NCI-H82 treated with DMSO at 0.1 percent for 48 hours (cell line): Measurements from ENCODE around the gene MCRS1.
"Not testable (repeated sequence)": the region's sequence is repeated elsewhere in the genome, so short reads cannot be mapped to it uniquely, and the experiment has no call there.

ENCODE experiments used
- DNase-seq: peaks from one replicate; lab custom pipeline; 2025; ENCODE audit not compliant: unreplicated experiment; lab: John Stamatoyannopoulos, UW

MCRS1 gene

DNA sequence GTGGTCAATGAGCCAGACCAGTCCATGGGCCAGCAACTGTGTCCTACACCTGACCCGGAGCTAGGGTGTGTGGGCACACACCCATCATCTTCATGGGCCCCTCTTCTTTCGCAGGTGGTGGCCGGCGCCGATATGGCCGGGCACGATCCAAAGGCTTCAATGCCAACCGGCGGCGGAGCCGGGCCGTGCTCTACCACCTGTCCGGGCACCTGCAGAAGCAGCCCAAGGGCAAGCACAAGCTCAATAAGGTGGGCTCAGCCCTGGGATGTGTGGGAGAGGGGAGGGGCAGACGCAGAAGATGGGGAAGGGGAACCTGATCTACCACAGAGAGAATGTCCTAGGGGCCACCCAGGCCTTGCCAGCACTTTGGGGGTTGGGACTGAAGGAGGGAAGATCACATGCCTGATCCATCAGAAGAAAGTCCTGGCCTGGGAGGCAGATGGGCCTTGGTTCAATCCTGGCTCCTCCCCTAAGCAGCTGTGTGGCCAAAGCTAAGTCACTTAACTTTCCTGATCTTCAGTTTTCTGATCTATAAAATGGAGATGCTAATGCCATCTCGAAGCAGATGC, 25.3 kb downstream of the MCRS1 start:
- no peak for DNase-seq

DNA sequence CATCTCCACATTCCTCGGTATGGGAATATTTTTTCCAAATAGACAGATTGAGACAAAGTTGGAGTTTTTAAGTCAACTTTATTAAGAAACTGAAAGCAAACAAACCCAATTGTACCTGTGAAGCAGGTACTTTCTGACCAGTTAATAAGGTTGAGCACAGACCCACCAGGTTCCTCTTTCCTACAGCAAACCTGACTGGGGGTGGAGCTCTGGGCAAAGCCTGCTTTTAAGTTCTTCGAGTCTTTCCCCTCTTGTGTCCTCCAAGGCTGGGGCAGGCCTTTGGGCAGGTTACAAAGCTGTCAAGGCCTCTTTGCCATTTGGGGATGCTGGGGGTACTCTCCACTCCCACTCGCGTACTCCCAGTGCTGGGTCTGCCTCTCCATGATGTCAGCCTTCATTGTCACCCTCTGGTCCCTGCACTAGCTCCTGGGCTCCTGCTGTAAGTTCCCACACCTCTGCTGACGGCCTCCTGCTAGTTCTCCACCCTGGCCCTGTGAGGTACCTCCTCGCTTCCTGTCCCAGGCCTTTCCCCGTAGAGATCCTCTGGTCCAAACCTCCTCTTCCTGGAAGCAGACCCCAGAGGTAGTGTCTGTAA, 25.9 kb downstream of the MCRS1 start:
- no peak for DNase-seq

DNA sequence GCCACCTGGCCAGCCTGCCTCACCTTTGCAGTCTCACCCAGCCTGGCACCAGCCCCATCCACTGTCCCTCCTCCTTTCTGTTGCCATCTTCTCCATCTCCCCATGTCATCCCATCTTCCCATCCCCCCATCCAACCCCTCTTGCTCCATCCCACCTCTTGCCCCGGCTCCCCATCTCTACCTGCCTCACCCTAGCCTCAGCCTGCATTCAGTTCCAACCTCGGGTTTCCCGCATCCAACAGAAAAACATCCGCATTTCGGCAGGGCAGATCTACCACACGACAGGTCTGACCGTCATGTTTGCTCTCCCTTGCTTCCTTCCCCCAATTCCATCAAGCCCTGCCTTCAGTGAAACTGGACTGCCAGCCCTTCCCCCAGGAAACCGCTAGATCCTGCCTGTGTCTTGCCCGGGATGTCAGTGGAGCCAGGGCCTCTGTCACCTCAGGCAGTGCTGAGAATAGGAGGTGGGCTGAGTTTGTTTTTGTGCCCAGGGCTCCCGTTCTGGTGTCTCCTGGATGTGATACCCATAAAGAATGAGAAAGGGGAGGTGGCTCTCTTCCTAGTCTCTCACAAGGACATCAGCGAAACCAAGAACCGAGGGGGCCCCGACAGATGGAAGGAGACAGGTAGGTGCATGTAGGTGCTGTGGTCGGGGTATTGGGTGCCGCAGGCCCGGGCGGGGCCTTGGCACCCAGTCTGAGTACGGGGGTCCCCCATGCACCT, 26.6 kb downstream of the MCRS1 start:
- DNase-seq = no peak

DNA sequence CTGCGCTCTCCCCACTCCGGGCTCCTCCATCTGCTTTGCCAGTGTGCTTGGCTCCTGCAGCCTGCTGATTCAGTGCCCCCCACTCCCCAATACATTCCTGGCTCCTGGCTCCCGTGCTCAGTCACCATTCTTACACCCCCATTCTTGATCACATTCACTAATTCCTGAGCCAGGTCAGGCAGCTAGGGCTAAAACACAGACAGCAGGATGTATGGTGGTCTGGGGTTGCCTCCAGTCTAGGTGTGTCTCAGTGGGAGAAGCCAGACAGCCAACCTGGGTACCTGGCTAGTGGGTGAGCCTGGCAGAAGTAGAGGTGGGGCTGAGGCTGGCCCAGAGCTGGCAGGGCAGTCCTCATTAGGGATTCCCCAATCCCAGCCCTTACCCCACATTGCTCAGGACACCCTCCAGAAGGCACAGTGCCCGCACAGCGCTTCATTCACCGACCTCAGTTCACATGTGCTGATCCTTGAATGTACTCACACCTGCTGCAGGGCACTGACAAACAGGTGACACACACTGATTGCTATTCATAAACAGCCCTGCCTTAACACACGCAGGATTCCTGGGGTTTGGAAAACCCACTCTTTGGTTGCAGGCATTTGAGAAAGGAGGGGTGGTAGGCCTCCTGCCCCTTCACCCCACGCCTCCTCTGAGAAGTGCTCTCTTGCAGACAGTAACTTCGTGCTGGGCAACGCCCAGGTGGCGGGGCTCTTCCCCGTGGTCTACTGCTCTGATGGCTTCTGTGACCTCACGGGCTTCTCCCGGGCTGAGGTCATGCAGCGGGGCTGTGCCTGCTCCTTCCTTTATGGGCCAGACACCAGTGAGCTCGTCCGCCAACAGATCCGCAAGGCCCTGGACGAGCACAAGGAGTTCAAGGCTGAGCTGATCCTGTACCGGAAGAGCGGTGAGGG, 27.5 kb downstream of the MCRS1 start:
- no peak for DNase-seq

DNA sequence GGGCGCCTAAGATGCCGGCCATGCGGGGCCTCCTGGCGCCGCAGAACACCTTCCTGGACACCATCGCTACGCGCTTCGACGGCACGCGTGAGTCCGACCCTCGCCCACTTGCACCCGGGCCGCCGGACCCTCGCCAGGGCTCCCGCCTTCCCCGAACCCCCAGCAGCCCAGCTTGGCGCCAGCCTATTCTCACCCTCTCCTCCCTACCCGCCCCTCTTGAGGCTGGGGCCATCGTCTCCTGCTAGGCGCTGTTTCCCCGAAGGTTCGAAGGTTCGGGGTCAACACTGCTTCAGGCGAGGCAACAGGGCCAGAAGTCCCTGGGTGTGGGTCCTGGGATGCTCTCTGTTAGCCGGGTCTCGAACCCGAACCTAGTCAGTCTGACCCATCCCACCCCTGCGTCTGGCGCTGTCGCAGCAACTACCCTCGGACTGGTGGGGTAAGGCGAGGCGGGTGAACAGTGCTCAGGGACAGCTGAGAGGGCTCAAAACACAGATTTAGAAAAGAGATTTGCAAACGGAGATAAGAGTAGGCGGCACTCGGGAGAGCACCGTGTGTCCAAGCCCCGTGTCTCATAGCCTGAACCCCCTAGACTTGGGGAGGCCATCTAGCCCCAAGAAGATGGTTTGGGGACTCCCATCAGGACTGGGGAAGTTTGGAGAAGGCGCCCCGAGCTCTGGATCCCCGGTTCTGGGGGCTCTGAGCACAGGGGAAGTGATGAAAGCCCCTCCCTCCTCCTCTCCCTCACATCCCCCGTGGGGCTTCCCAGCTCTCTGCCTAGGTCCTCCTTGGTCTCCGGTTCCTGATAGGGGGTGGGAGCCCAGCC, 28.3 kb downstream of the MCRS1 start:
- no peak for DNase-seq

DNA sequence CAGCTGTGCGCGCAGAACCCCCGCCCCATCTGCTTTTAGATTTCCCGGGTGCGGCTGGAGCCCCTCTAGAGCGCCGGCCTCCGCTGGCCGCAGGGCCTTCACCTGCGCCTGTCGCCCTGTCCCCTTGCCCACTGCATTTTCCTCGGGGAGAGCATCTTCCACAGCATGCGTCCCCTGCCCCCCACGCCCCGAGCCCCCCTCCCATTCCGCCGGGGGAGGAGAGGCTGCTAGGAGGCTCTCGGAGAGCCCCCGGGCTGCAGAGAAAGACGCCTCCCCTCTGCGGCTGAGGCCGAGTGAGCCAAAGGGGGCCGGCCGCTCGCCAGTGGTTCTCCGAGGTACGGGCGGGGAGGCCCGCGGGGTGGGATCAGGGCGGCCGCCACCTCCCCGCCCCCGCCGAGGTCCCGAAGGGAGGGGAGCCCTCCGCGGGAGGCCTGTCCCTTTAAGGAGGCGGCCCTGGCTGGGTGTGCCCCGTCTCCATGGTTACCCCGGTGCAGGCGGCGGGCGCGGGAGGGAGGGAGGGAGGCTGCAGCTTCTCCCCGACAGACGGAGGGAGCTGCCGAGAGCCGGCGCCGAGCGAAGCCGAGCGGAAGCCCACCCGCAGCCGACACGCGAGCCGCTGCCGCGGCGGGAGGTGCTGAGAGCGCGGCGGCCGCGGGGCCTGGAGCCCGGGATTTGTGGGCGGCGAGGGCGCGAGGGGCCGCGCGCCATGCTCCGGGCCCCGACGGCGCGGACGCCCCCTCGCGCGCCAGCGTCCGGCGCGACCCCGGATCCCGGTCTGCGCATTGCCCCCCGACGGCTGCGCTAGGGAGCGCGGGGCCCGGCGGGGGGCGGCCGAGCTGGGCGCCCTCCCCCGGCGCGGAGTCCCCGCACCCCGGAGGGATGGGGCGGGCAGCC, 29.2 kb downstream of the MCRS1 start, which contains the start of gene KCNH3:
KCNH3 (plus strand) TSS at position 521 of the 894 bp plus-strand sequence. CDS start 387 bp downstream, outside the sequence.
- DNase-seq = peak; percentile 63

DNA sequence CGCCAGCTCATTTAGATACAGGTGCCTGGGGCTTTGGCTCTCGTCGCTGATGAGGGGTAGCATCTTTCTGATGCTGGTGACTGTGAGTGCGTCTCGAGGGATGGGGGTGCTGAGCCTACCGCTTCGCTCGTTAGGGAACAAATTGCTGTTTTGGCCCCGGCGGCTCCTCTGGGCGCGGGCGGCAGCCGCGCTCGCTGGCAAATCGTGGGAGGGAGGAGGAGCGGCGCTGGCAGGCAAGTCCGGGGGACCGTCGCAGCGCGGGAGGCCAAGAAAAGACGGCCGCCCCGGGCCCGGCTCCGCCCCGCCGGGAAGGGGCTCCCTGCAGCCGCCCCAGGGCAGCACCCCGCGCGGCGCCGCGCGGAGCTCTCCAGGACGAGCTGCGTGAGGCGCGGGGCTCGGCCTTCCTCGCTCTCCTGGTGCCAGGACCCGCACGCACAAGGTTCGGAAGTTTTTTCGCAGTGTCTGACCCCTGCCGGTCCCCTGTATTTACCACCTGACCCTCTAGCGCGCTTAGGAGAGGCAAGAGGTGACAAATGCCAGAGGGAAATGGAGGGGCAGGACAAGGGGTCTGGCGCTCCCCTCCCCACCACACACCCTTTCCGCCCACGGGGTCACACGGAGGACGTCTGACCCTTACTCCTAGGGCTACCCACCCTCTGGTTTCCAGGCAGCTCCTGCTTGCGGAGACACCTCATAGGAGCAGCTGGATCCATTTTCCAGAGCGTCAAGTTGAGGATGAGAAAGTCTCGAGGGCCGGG, 30.0 kb downstream of the MCRS1 start:
- no peak for DNase-seq

DNA sequence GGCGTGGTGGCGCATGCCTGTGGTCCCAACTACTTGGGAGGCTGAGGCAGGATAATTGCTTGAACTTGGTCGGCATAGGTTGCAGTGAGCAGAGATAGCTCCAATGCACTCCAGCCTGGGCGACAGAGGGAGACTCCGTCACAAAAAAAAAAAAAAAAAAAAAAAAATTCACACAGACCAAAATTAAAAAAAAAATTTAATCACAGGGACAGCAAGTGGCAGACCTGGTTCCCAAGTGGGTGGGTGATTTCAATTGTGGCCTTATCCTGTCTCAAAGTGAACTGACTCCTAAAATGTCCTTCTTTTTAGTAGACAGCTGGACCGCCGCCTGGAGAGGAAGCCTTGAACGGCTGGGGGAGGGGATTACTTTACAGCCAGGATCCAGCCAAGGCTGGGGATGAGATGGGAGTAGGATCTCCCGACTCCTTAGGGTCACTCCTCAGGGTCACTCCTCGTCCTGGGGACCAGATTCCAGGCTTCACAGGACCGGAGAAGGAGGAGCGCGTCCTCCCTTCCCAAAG, 30.7 kb downstream of the MCRS1 start:
- no peak for DNase-seq

DNA sequence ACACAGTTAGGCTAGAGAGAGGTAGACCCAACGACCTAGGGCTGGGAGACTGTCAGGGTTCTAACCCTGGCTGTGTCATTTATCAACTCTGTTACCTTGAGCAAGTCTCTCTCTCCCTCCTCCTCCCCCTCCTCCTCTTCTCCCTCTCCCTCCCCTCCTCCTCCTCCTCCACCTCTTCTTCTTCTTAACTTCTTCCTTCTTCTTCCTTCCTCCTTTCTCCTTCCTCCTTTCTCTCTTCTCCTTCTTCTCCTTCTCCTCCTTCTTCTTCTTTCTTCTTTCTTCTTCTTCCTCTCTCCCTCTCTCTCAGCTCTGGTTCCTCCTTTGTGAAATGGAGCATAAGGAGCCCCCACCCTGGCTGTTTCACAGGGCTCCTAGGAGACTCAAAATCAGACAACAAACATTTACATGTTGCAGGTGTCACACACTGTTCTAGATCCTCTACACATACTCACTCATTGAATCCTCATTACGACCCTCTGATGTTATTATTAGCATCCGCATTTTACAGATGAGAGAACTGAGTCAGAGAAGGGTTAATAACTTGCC, 31.3 kb downstream of the MCRS1 start:
- no peak for DNase-seq

DNA sequence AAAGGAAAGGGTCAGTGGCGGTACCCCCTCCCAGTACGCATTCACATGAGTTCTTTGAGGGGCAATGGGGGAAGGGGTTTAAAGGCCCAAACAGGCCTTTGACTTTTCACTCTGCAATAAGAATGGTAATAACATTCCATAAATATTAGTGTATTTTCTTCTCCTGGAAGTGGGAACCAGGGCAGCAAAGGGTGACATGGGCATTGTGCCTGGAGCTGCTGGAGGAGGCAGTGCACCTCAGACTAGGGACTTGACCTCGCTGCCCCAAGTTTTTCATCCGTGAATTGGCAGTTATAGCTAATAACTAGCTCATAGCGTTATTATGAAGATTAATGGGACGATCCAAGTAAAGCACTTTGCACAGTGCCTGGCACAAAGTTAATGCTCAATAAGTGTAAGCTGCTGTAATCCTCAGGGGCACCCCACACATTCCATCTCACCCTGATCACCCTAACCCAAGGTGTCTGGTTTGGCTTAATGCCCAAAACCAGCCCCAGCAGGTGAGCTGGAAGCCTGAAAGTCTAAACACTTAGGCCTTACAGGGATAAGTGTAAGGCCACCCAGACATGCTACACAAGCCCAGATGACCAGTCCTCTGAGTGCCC, 31.9 kb downstream of the MCRS1 start:
- DNase-seq = no peak

DNA sequence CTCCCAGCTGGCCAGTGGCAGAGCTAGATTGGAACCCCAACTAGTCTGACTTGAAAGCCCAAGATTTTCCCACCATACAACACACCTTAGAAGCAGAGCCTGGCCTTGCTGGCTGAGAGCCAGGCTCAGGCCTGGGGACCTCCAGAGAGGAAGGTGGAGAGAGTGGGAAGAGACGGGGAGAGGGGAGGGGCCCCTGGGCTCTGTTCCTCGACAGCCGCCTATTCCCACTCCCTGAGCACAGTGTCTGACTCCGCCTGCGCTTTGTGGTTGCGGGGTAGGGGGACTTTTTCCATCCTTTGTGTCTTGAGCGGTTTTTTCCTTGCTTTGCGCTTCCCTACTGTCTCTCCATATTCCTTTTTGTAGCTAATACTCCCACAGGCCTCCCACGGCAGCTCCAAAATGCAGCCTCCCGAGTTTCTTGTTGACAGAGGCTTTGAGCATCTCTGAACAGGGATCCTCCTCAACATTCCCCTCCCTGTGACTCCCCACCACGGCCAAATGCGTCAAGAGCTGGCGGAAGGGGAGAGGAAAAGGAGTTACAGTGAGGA, 33.1 kb downstream of the MCRS1 start:
- no peak for DNase-seq

DNA sequence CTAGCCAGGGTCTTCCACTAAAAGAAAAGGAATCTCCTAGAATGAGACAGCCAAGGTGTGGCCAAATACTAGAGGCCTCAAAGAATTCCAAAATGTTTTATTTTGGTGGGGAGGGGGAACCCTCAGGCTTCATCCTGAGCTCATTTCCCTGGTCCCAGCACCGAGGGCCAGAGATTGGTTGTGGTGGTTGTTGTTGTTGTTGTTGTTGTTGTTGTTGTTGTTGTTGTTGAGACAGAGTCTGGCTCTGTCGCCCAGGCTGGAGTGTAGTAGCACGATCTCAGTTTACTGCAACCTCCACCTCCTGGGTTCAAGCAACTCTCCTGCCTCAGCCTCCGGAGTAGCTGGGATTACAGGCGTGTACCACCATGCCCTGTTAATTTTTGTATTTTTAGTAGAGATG, 33.8 kb downstream of the MCRS1 start:
- not testable (repeated sequence) for DNase-seq

DNA sequence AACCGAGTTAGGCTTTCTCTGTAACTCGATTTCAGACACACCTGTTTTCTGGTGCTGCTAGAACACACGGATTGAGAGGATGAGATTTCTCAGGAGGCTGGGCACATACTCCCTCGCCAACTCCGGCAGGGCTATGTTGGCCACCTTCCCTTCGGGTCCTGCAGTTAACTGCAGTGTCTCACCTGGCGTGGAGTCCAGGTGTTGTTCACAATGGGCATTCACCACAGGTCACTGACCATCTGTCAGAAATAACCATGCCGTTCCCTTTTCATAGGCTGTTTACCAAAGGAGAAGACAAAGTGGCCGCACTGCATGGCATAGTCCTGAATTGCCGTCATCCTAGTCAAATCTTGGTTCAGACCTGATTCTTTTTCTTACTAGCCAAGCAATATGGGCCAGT, 34.6 kb downstream of the MCRS1 start:
- no peak for DNase-seq

DNA sequence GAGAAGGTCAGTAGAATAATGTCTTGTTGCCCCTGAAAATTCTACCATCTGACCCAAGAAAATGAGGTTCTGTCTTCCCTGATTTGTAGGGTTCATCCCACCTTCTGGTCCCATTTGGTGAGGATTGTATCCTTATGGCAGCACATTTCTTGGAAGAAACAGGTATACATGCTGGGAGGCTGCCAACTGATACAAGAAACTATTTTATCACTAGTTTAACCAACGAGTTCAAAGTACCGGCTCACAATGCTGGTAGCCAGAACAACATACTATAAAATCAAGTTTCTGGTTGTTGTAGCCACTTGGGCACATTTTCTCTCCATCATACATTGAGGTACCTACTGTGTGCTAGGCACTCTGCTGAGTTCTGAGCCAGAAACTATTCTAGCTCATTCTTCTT, 36.2 kb downstream of the MCRS1 start:
- DNase-seq = no peak

DNA sequence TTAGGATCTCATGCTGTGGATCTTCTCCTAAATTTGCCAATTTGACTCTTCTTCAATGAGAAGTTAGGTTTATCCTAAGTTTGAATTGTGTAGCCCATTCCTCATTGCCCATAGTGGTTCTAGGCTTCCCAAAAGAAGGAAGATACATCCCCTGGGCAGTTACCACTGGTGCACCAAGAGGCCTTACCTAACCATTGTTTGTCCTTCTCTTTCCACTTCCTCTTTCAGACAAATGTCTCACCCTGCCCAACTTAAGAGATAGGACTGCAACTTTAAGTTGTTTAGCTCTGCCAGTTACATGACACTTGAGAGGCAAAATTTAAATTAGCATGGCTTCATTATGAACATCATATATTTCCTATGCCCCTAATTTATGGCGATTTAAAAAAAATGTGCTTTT, 38.5 kb downstream of the MCRS1 start:
- DNase-seq = no peak

DNA sequence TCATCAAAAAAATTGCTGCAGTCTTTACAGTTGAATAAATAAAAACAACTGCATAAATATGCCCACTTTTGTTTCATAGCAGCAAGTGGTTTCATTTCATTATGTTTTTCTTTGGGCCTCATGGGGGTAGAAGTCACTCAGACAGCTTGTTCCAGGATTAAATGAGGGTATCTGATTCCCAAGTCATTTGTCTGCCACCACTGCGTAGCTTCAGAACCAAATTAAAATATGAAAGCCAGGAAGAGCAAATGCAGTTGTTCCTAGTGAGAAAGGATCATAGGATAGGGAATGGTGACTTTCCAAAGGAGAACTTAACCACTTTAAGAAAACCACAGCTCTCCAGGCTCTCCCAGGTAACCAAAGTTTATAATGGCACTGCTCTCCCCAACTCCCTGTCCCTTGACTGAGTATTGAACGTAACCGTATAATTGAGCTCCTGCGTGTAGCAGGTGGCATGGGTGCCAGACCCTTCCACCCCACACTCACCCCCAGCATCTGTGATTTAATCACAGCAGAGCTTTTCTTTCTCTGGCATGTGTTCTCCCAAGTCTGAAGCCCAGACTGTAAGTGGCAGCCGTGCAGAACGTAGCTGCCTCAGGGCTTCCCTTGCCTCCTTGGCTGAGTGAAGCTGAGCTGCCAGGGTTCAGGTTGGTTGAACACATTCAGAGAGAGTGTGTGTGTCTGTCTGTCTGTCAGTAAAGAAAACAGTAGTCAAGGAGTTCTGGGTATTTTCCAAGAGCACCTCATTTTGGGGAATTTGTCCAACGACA, 40.4 kb downstream of the MCRS1 start:
- DNase-seq = no peak

DNA sequence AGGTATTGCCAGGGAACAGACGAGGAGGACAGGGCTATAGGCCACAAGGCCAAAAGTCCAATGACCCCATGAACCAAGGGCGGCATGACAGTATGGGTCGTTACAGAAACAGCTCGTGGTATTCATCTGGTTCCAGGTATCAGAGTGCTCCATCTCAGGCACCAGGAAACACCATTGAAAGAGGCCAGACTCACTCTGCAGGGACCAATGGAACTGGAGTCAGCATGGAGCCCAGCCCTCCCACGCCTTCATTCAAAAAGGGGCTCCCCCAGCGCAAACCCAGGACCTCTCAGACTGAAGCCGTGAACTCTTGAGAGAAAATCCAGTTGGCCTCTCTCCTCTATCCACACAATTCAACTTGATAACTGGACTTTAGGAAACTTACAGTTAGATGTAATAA, 42.0 kb downstream of the MCRS1 start:
- no peak for DNase-seq
